ENCODE measurements around the gene PIP4K2B. TPM values are rescaled to one million over a fixed set of nuclear protein-coding genes. Genes with fewer than 3 reads are reported as not detected.
A peak's percentile ranks its signal among the peaks of the same experiment; 100 is the strongest.
"Not testable (repeated sequence)": the region's sequence is repeated elsewhere in the genome, so short reads cannot be mapped to it uniquely, and the experiment has no call there.

Gene PIP4K2B
- total RNA-seq (ENCODE audit: insufficient read depth, low replicate concordance), result 48.6 TPM

- peak; percentile 99 for DNase-seq (ENCODE audit: low spot score)
Observed at GRCh38 chr17:38799501-38800236, at the start of gene PIP4K2B. Gene PIP4K2B, minus strand, starts transcription at chr17:38799556. Its CDS starts 132 bp downstream, at chr17:38799424.

- DNase-seq (ENCODE audit: low spot score), result no peak
Observed at GRCh38 chr17:38848557-38848891, 49.2 kb upstream of the PIP4K2B start.

GRCh38 chr17:38844261-38844757 lies 45.0 kb upstream of the PIP4K2B start:
- no peak for DNase-seq (ENCODE audit: low spot score)

GRCh38 chr17:38825762-38826247 lies 26.4 kb upstream of the PIP4K2B start:
- no peak for DNase-seq (ENCODE audit: low spot score)

- DNase-seq (ENCODE audit: low spot score), result peak; percentile 96
Observed at GRCh38 chr17:38824899-38825761, 25.8 kb upstream of the PIP4K2B start, which contains the start of gene CWC25. Gene CWC25, minus strand, starts transcription at chr17:38825321. Its CDS starts 138 bp downstream, at chr17:38825183.

- DNase-seq (ENCODE audit: low spot score), result no peak
Observed at GRCh38 chr17:38815576-38816193, 16.3 kb upstream of the PIP4K2B start.

GRCh38 chr17:38809828-38810227 lies 10.5 kb upstream of the PIP4K2B start:
- DNase-seq (ENCODE audit: low spot score), result no peak

- DNase-seq (ENCODE audit: low spot score), result no peak
Observed at GRCh38 chr17:38800237-38800760, 943 bp upstream of the PIP4K2B start.

- DNase-seq (ENCODE audit: low spot score), result peak; percentile 69
Observed at GRCh38 chr17:38798614-38799500, 499 bp downstream of the PIP4K2B start.

GRCh38 chr17:38797828-38798227 lies 1.5 kb downstream of the PIP4K2B start:
- DNase-seq (ENCODE audit: low spot score), result no peak

GRCh38 chr17:38797158-38797490 lies 2.2 kb downstream of the PIP4K2B start:
- DNase-seq (ENCODE audit: low spot score), result no peak

GRCh38 chr17:38796451-38797157 lies 2.8 kb downstream of the PIP4K2B start:
- no peak for DNase-seq (ENCODE audit: low spot score)

GRCh38 chr17:38794221-38794620 lies 5.1 kb downstream of the PIP4K2B start:
- no peak for DNase-seq (ENCODE audit: low spot score)

- DNase-seq (ENCODE audit: low spot score), result no peak
Observed at GRCh38 chr17:38791162-38791561, 8.2 kb downstream of the PIP4K2B start.

- DNase-seq (ENCODE audit: low spot score), result peak; percentile 15
Observed at GRCh38 chr17:38790148-38790707, 9.1 kb downstream of the PIP4K2B start.

- no peak for DNase-seq (ENCODE audit: low spot score)
Observed at GRCh38 chr17:38789185-38789584, 10.2 kb downstream of the PIP4K2B start.

GRCh38 chr17:38787999-38788398 lies 11.4 kb downstream of the PIP4K2B start:
- DNase-seq (ENCODE audit: low spot score), result not testable (repeated sequence)

GRCh38 chr17:38786372-38786771 lies 13.0 kb downstream of the PIP4K2B start:
- DNase-seq (ENCODE audit: low spot score), result no peak

- no peak for DNase-seq (ENCODE audit: low spot score)
Observed at GRCh38 chr17:38783227-38783626, 16.1 kb downstream of the PIP4K2B start.
